Dermis lymphatic vessel endothelial cell (primary cell): Measurements from ENCODE around the gene MRPS6. TPM values are rescaled to one million over a fixed set of nuclear protein-coding genes. Genes with fewer than 3 reads are reported as not detected.

Experiments
- total RNA-seq: library from RNA; depleted of rRNA; stranded (reverse); fragments of >200 nt; gene quantifications from 2 replicates; pipeline ENCODE4 v1.2.1, GENCODE V29; 2014

Gene MRPS6
- 12.5 and 14.4 TPM in 2 replicates for total RNA-seq

GRCh38 chr21:34073032-34073748 is at the start of gene MRPS6, which contains the start of gene SLC5A3:
TSS of gene MRPS6 (plus strand) at chr21:34073578. CDS start at chr21:34073701, 123 bp downstream.
TSS of gene SLC5A3 (plus strand) at chr21:34073578. CDS start at chr21:34095199, 21,621 bp downstream.

Other genes starting within 250 kb of the MRPS6 start
- gene ATP5PO, start 157.8 kb upstream of the MRPS6 start, total RNA-seq = 157 and 164 TPM in 2 replicates
- gene SLC5A3, start within 50 bp of the MRPS6 start, total RNA-seq = 19.8 and 21.4 TPM in 2 replicates